H1 (cell line): Measurements from ENCODE around the gene PVALB. TPM values are rescaled to one million over a fixed set of nuclear protein-coding genes. Genes with fewer than 3 reads are reported as not detected.

ENCODE experiments used
- CTCF ChIA-PET: fragments of 300-600 bp; sonication (Branson Sonifier 250); formaldehyde crosslinking; loops from one replicate; lab custom pipeline; 2021; ENCODE audit not compliant: partially characterized antibody; lab: Charles Lee
- POLR2A ChIA-PET: fragments of 300-600 bp; sonication (Branson Sonifier 250); formaldehyde crosslinking; loops from one replicate; lab custom pipeline; 2021; ENCODE audit warnings: inconsistent platforms; ENCODE audit not compliant: partially characterized antibody; lab: Charles Lee
- DNase-seq, 2 experiments: peaks; one replicate each; pipeline versions ENCODE4 v3.0.0 to v3.0.0-alpha.2; 2010 to 2022; ENCODE audit warnings: low spot score in 2 of 2, low read depth in 1 of 2, mixed read lengths in 1 of 2
- FAIRE-seq: peaks from 2 replicates; lab custom pipeline; 2011; peaks lifted over from hg19 to GRCh38; lab: Jason Lieb, UNC
- H2AFZ ChIP-seq: 2 replicates; pipeline ENCODE4 v1.8.1; 2012; ENCODE audit warnings: low read length, inconsistent platforms
- H2AK5ac ChIP-seq: 2 replicates; pipeline ENCODE4 v1.6.1; 2013; ENCODE audit warnings: low read depth, low read length
- H2BK120ac ChIP-seq: replicated peaks from 2 replicates; pipeline ENCODE3; 2013; ENCODE audit warnings: low read depth, low read length, inconsistent platforms
- H2BK12ac ChIP-seq: 2 replicates; pipeline ENCODE4 v1.6.1; 2013; ENCODE audit warnings: low read depth, low read length
- H2BK15ac ChIP-seq: 2 replicates; pipeline ENCODE4 v1.6.1; 2013; ENCODE audit warnings: low read length
- H2BK20ac ChIP-seq: 2 replicates; pipeline ENCODE4 v1.6.1; 2013; ENCODE audit warnings: low read length
- H2BK5ac ChIP-seq: 2 replicates; pipeline ENCODE4 v1.6.1; 2013; ENCODE audit warnings: low read depth, low read length
- H3K14ac ChIP-seq: 2 replicates; pipeline ENCODE4 v1.6.1; 2013; ENCODE audit warnings: inconsistent platforms; ENCODE audit not compliant: insufficient read length
- H3K18ac ChIP-seq: 2 replicates; pipeline ENCODE4 v1.6.1; 2013; ENCODE audit warnings: low read length; ENCODE audit errors: extremely low read depth
- H3K23ac ChIP-seq: 2 replicates; pipeline ENCODE4 v1.6.1; 2013; ENCODE audit warnings: inconsistent platforms; ENCODE audit not compliant: insufficient read length
- H3K23me2 ChIP-seq: 2 replicates; pipeline ENCODE4 v1.6.1; 2013; ENCODE audit warnings: low read depth, low read length
- H3K27ac ChIP-seq: 2 replicates; pipeline ENCODE4 v1.6.1; 2011; ENCODE audit warnings: low read depth, low read length, inconsistent platforms
- H3K27me3 ChIP-seq, 4 experiments: replicated peaks in 1 of 4; 1 replicate in 1 of 4; 2 replicates in 3 of 4; pipeline versions ENCODE4 v1.6.1 to v1.8.1; 2011 to 2013; ENCODE audit warnings: low read length in 3 of 4, mild to moderate bottlenecking in 3 of 4, inconsistent platforms in 2 of 4, mixed read lengths in 2 of 4, moderate library complexity in 1 of 4; ENCODE audit not compliant: control insufficient read depth in 3 of 4, insufficient read depth in 3 of 4; ENCODE audit errors: extremely low read depth in 1 of 4
- H3K36me3 ChIP-seq, 4 experiments: 2 replicates each; pipeline versions ENCODE4 v1.6.1 to v1.8.1; 2011 to 2013; ENCODE audit warnings: mild to moderate bottlenecking in 4 of 4, low read length in 3 of 4, moderate library complexity in 2 of 4, control low read depth in 1 of 4, inconsistent platforms in 1 of 4; ENCODE audit not compliant: insufficient read depth in 4 of 4, control insufficient read depth in 2 of 4
- H3K4ac ChIP-seq: replicated peaks from 2 replicates; pipeline ENCODE3; 2013; ENCODE audit warnings: low read length, low read depth, mixed read lengths, inconsistent platforms; ENCODE audit not compliant: insufficient read length
- H3K4me1 ChIP-seq, 4 experiments: replicated peaks in 1 of 4; 1 replicate in 1 of 4; 2 replicates in 3 of 4; pipeline versions ENCODE4 v1.6.1 to v1.8.1; 2011 to 2013; ENCODE audit warnings: low read length in 3 of 4, inconsistent platforms in 2 of 4, mixed read lengths in 1 of 4; ENCODE audit not compliant: insufficient read depth in 4 of 4, control insufficient read depth in 3 of 4
- H3K4me2 ChIP-seq, 2 experiments: 2 replicates each; pipeline versions ENCODE4 v1.6.1 to v1.8.1; 2011 to 2013; ENCODE audit warnings: low read depth in 2 of 2, low read length in 2 of 2, control low read depth in 1 of 2, inconsistent platforms in 1 of 2, mild to moderate bottlenecking in 1 of 2; ENCODE audit not compliant: insufficient read depth in 1 of 2
- H3K4me3 ChIP-seq, 4 experiments: fragments of 200-600, 300-600 bp in 1 of 4; sonication (generic), shearing (Covaris generic), sonication (Bioruptor Twin) in 1 of 4; 2 replicates each; pipeline versions ENCODE4 v1.5.1 to v1.8.1; 2011 to 2016; ENCODE audit warnings: low read length in 4 of 4, low read depth in 3 of 4, control low read depth in 2 of 4, inconsistent platforms in 2 of 4, mild to moderate bottlenecking in 2 of 4, mixed read lengths in 1 of 4, moderate library complexity in 1 of 4; ENCODE audit not compliant: insufficient read depth in 2 of 4; ENCODE audit errors: extremely low read depth in 1 of 4
- H3K56ac ChIP-seq: replicated peaks from 2 replicates; pipeline ENCODE3; 2013; ENCODE audit warnings: low read depth, mild to moderate bottlenecking, mixed read lengths, low read length, inconsistent platforms; ENCODE audit not compliant: insufficient read length
- H3K79me1 ChIP-seq: 2 replicates; pipeline ENCODE4 v1.6.1; 2013; ENCODE audit warnings: low read depth, low read length, control low read depth
- H3K79me2 ChIP-seq, 2 experiments: 2 replicates each; pipeline versions ENCODE4 v1.6.1 to v1.8.1; 2012 to 2013; ENCODE audit warnings: low read length in 2 of 2, mild to moderate bottlenecking in 2 of 2, inconsistent platforms in 1 of 2; ENCODE audit not compliant: insufficient read depth in 2 of 2, control insufficient read depth in 1 of 2
- H3K9ac ChIP-seq, 4 experiments: replicated peaks in 1 of 4; 1 replicate in 1 of 4; 2 replicates in 3 of 4; pipeline versions ENCODE4 v1.6.1 to v1.8.1; 2011 to 2013; ENCODE audit warnings: low read depth in 3 of 4, low read length in 3 of 4, control low read depth in 2 of 4, mild to moderate bottlenecking in 2 of 4, moderate library complexity in 2 of 4, inconsistent platforms in 1 of 4; ENCODE audit errors: extremely low read depth in 1 of 4
- H3K9me3 ChIP-seq, 2 experiments: 2 replicates each; pipeline versions ENCODE4 v1.6.1 to v1.8.1; 2012 to 2013; ENCODE audit warnings: mild to moderate bottlenecking in 2 of 2, moderate library complexity in 2 of 2, control low read depth in 1 of 2, inconsistent platforms in 1 of 2, low read depth in 1 of 2, low read length in 1 of 2, mixed read lengths in 1 of 2; ENCODE audit not compliant: insufficient read depth in 2 of 2
- H4K20me1 ChIP-seq, 2 experiments: replicated peaks in 1 of 2; 2 replicates each; pipeline versions ENCODE3 to v1.8.1; 2011 to 2013; ENCODE audit warnings: inconsistent platforms in 2 of 2, low read length in 2 of 2, mild to moderate bottlenecking in 1 of 2; ENCODE audit not compliant: insufficient read depth in 2 of 2, control insufficient read depth in 1 of 2
- H4K5ac ChIP-seq: 2 replicates; pipeline ENCODE4 v1.6.1; 2013; ENCODE audit warnings: low read length, low read depth, mixed read lengths, inconsistent platforms; ENCODE audit not compliant: insufficient read length
- H4K8ac ChIP-seq: 2 replicates; pipeline ENCODE4 v1.8.0; 2013; ENCODE audit warnings: mild to moderate bottlenecking, moderate library complexity, low read length, inconsistent platforms; ENCODE audit not compliant: insufficient read depth; ENCODE audit errors: extremely low read depth
- H4K91ac ChIP-seq: replicated peaks from 2 replicates; pipeline ENCODE3; 2013; ENCODE audit warnings: low read length, mixed read lengths, inconsistent platforms; ENCODE audit not compliant: insufficient read length
- EP300 ChIP-seq, 2 experiments: IDR thresholded peaks; 1 replicate in 1 of 2; 2 replicates in 1 of 2; pipeline ENCODE4 v1.6.1; 2011 to 2012; ENCODE audit warnings: low read depth in 2 of 2, low read length in 2 of 2, mild to moderate bottlenecking in 2 of 2, borderline replicate concordance in 1 of 2, inconsistent platforms in 1 of 2, moderate library complexity in 1 of 2
- FOSL1 ChIP-seq: IDR thresholded peaks from 2 replicates; pipeline ENCODE4 v1.6.1; 2011; ENCODE audit warnings: mild to moderate bottlenecking, low read depth, low read length, moderate library complexity; ENCODE audit not compliant: insufficient read depth
- HDAC6 ChIP-seq: IDR thresholded peaks from one replicate; pipeline ENCODE4 v1.7.1; 2012; ENCODE audit warnings: low read depth, mild to moderate bottlenecking, inconsistent platforms, low read length, moderate library complexity
- MAFK ChIP-seq: IDR thresholded peaks from 2 replicates; pipeline ENCODE4 v1.6.1; 2012; ENCODE audit warnings: low read depth, mild to moderate bottlenecking, improper control_type of control experiment, low read length
- NRF1 ChIP-seq: IDR thresholded peaks from 2 replicates; pipeline ENCODE4 v1.6.1; 2011; ENCODE audit warnings: mild to moderate bottlenecking, low read depth, low read length, improper control_type of control experiment
- PHF8 ChIP-seq: fragments of 200-600 bp; sonication (generic); conservative IDR thresholded peaks from 2 replicates; pipeline ENCODE4 v1.7.1; 2012; ENCODE audit warnings: low read depth, mild to moderate bottlenecking, inconsistent platforms, low read length, moderate library complexity
- POLR2A ChIP-seq, 2 experiments: IDR thresholded peaks; 1 replicate in 1 of 2; 2 replicates in 1 of 2; pipeline ENCODE4 v1.6.1; 2011; ENCODE audit warnings: low read depth in 2 of 2, low read length in 2 of 2, mild to moderate bottlenecking in 2 of 2; ENCODE audit errors: control extremely low read depth in 1 of 2
- POU5F1 ChIP-seq: IDR thresholded peaks from 2 replicates; pipeline ENCODE4 v1.6.1; 2011; ENCODE audit warnings: low read depth, mild to moderate bottlenecking, low read length, moderate library complexity
- SP1 ChIP-seq: IDR thresholded peaks from 2 replicates; pipeline ENCODE4 v1.6.1; 2011; ENCODE audit warnings: low read depth, low read length
- ZNF274 ChIP-seq: IDR thresholded peaks from 2 replicates; pipeline ENCODE4 v1.7.0; 2012; ENCODE audit warnings: low read length, borderline replicate concordance; ENCODE audit errors: extremely low read depth
- WGBS, 2 experiments: shearing (Covaris generic) in 1 of 2; methylation state at CpG; one replicate each; pipeline versions ENCODE4 v1.1.6 to v1.1.7; 2013 to 2015; ENCODE audit warnings: low lambda C conversion rate in 2 of 2, mixed read lengths in 2 of 2, inconsistent platforms in 1 of 2, low coverage in 1 of 2, missing lambda C conversion rate in 1 of 2; ENCODE audit not compliant: insufficient replicate concordance in 2 of 2, insufficient coverage in 1 of 2, insufficient read length in 1 of 2; ENCODE audit errors: extremely low coverage in 1 of 2, missing lambda C conversion rate in 1 of 2; 5-methylcytosine and 5-hydroxymethylcytosine counted together
- polyA plus RNA-seq, 7 experiments: library from polyadenylated mRNA; depleted of rRNA in 3 of 7; stranded (reverse) in 5 of 7; unstranded in 2 of 7; fragments of >200 nt in 5 of 7; fragments of 200-250 nt in 2 of 7; gene quantifications; 1 replicate in 5 of 7; 2 replicates in 1 of 7; 4 replicates in 1 of 7; pipeline versions ENCODE4 v1.2.1 to v1.2.3, GENCODE V29; 2011 to 2013; ENCODE audit warnings: missing spikeins in 2 of 7, mixed read lengths in 2 of 7
- total RNA-seq: library from RNA; stranded (reverse); fragmentation: NEBNext Ultra II Directional; extraction: Animal tissue kit (Norgen Biotek cat#: 25700); gene quantifications from 2 replicates; pipeline ENCODE4 v1.2.1, GENCODE V29; 2021
- TF ChIP-seq, protein P1 (sequence below): IDR thresholded peaks from 2 replicates; pipeline ENCODE4 v1.6.1; 2012; ENCODE audit warnings: inconsistent platforms
- TF ChIP-seq, protein P2 (sequence below): IDR thresholded peaks from 2 replicates; pipeline ENCODE4 v1.6.1; 2011; ENCODE audit warnings: low read depth, mild to moderate bottlenecking, low read length; ENCODE audit not compliant: insufficient read depth

PVALB gene
- total and polyA plus RNA-seq, 2 of the 8 experiments (the other 6 are each of a cell fraction or from before 2014, with no cell fraction given): 1.7 to 5.4 TPM

DNA sequence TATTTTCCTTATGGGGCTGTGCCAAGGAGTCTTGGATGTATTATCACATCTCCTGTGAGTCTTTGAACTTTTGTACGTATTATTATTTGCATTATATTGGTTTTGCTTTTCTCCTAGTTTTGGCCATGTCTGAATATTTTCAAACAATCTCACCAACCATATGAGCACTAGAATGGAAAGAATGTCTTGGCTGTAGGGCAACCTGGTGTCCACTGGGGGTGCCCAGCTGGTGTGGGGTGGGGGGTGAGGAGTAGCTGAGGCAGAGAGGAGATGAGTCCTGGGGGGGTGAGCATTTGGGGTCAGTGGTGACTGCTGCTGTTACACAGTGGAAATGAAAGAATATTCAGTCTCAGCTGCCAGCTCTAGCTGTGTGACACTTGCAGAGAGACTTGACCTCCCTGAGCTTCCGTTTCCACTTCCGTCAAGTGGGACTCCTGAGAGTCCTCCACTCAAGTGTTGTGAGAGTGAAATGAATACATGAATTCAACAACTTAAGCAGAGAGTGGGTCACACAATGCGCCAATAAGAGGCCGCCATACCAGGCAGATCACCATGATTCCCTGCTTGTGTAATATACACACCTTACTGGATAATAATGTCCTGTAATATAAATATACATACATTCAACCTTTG is 12.7 kb upstream of the PVALB start:
- no peaks in the 10 kb centered on the region for H3K36me3 ChIP-seq
- no peak overlapping the region for H2BK12ac ChIP-seq
- H3K56ac ChIP-seq: no peak overlapping the region
- no peak overlapping the region for H3K9ac ChIP-seq
- no peak overlapping the region for H2AFZ ChIP-seq
- H3K4me3 ChIP-seq: no peak overlapping the region
- 98% methylated on average over 5 of the region's 5 CpGs; no CpG with 5 or more reads in 1 of the 2 experiments for WGBS, 2 experiments
- H3K23ac ChIP-seq: no peak overlapping the region
- ChIA-PET CTCF (interaction anchor here (0.8 to 4.3 kb wide), 4 partner anchors 11 to 266 kb away, joined by 3 to 17 read pairs (median 4); no protein-coding TSS in a partner anchor), POLR2A (interaction anchor here (1.8 kb wide), 1 partner anchor 9 kb away, joined by 4 read pairs; no protein-coding TSS in a partner anchor)
- H4K91ac ChIP-seq: no peak overlapping the region
- no peaks in the 10 kb centered on the region for H3K79me1 ChIP-seq
- H3K79me2 ChIP-seq: no peaks in the 10 kb centered on the region
- H2BK20ac ChIP-seq: no peak overlapping the region
- H4K20me1 ChIP-seq: peaks cover 0 to 5% of the 10 kb centered on the region in 2 experiments
- H2BK15ac ChIP-seq: no peak overlapping the region
- no peak overlapping the region for H3K4ac ChIP-seq
- FAIRE-seq (no peak), DNase-seq (no peak)
- H3K27me3 ChIP-seq: no peaks in the 10 kb centered on the region; a peak in 1 of 7 replicates
- no peaks in the 10 kb centered on the region for H3K4me1 ChIP-seq
- no peak overlapping the region for H2AK5ac ChIP-seq
- H3K4me2 ChIP-seq: no peak overlapping the region
- no peak overlapping the region for H4K5ac ChIP-seq
- H2BK5ac ChIP-seq: no peak overlapping the region
- no peak overlapping the region for H4K8ac ChIP-seq
- H2BK120ac ChIP-seq: no peak overlapping the region
- H3K27ac ChIP-seq: no peak overlapping the region
- H3K23me2 ChIP-seq: peaks cover 10% of the 10 kb centered on the region; the same call in 1 of the 2 replicates
- no peaks in the 10 kb centered on the region for H3K9me3 ChIP-seq
- H3K18ac ChIP-seq: no peak overlapping the region
- H3K14ac ChIP-seq: no peak overlapping the region
- TF ChIP-seq PHF8 (no peak), POLR2A (IDR thresholded peaks at IDR 0.05; ENCODE audit: control extremely low read depth in 1 of 2, low read depth in 2 of 2, low read length in 2 of 2) (no peak), HDAC6 (no peak), MAFK (no peak), ZNF274 (no peak), FOSL1 (no peak), EP300 (IDR thresholded peaks at IDR 0.05; ENCODE audit: borderline replicate concordance in 1 of 2, low read depth in 2 of 2, low read length in 2 of 2) (no peak), POU5F1 (no peak), NRF1 (no peak), SP1 (no peak)
- TF ChIP-seq, protein P1, sequence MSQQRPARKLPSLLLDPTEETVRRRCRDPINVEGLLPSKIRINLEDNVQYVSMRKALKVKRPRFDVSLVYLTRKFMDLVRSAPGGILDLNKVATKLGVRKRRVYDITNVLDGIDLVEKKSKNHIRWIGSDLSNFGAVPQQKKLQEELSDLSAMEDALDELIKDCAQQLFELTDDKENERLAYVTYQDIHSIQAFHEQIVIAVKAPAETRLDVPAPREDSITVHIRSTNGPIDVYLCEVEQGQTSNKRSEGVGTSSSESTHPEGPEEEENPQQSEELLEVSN: no peak
- TF ChIP-seq, protein P2, sequence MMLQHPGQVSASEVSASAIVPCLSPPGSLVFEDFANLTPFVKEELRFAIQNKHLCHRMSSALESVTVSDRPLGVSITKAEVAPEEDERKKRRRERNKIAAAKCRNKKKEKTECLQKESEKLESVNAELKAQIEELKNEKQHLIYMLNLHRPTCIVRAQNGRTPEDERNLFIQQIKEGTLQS: no peak
